ENCODE data around the gene RHBDF1. TPM values are rescaled to one million over a fixed set of nuclear protein-coding genes. Genes with fewer than 3 reads are reported as not detected.

RHBDF1 gene
- total RNA-seq, 5 donors from 2014 or later (not counting 1 experiment from before 2014, with no cell fraction given) = 0.19 to 0.93 (median 0.53) TPM

- POLR2A ChIA-PET = no interaction called here
- ATAC-seq (replicated peaks in 1 of 4) = no peak
These were observed 1.3 kb downstream of the RHBDF1 start for GRCh38 chr16:71210-71539.

GRCh38 chr16:69181-69580, 3.2 kb downstream of the RHBDF1 start:
- no peak overlapping the region for H3K27ac ChIP-seq (ENCODE audit: low read length)
- Mint-ChIP-seq H3K27ac (no peak overlapping the region), H3K4me1 (peaks cover 6 to 11% (median 7%) of the 10 kb centered on the region in 3 donors), H3K27me3 (peaks cover 8 to 36% of the 10 kb centered on the region in 2 donors), H3K9me3 (no peaks in the 10 kb centered on the region), H3K4me3 (no peak overlapping the region), H3K36me3 (no peaks in the 10 kb centered on the region)
- no peaks in the 10 kb centered on the region for H3K9me3 ChIP-seq
- peaks cover 0 to 14% of the 10 kb centered on the region in 2 experiments for H3K4me1 ChIP-seq (ENCODE audit: control insufficient read depth in 1 of 2, extremely low read depth in 1 of 2, insufficient read depth in 2 of 2, low read length in 2 of 2)
- H3K36me3 ChIP-seq (ENCODE audit: control insufficient read depth in 2 of 2, extremely low read depth in 1 of 2, insufficient read depth in 1 of 2, low read length in 1 of 2) = no peaks in the 10 kb centered on the region
- peaks cover 0 to 75% of the 10 kb centered on the region in 2 experiments for H3K27me3 ChIP-seq (replicated peaks in 1 of 2; ENCODE audit: control insufficient read depth in 2 of 2, extremely low read depth in 1 of 2, insufficient read depth in 2 of 2, low read length in 1 of 2)
- no peak for DNase-seq
- ATAC-seq (replicated peaks in 1 of 4) = no peak
- ChIA-PET CTCF (interaction anchor here in 1 of 2 donors (0.6 kb wide), 1 partner anchor 24 kb away, joined by 3 read pairs; no protein-coding TSS in a partner anchor), POLR2A (no interaction called here)
- WGBS (ENCODE audit: insufficient coverage) = 89% methylated on average over 8 of the region's 8 CpGs
- no peak overlapping the region for H3K4me3 ChIP-seq (ENCODE audit: control insufficient read depth in 1 of 2, extremely low read depth in 1 of 2, low read length in 1 of 2)

More at GRCh38 chr16:71210-71539, 1.3 kb downstream of the RHBDF1 start:
- H3K36me3 ChIP-seq (ENCODE audit: control insufficient read depth in 2 of 2, extremely low read depth in 1 of 2, insufficient read depth in 1 of 2, low read length in 1 of 2) = no peaks in the 10 kb centered on the region
- peaks cover 0 to 83% of the 10 kb centered on the region in 2 experiments for H3K27me3 ChIP-seq (replicated peaks in 1 of 2; ENCODE audit: control insufficient read depth in 2 of 2, extremely low read depth in 1 of 2, insufficient read depth in 2 of 2, low read length in 1 of 2)
- Mint-ChIP-seq H3K27ac (no peak overlapping the region), H3K4me1 (peaks cover 6 to 12% (median 9%) of the 10 kb centered on the region in 3 donors), H3K27me3 (peaks cover 8 to 37% of the 10 kb centered on the region in 2 donors), H3K9me3 (no peaks in the 10 kb centered on the region), H3K36me3 (no peaks in the 10 kb centered on the region), H3K4me3 (peak overlapping the region in 1 of 3 donors; percentile 19)
- DNase-seq = no peak
- 100% methylated on average over 2 of the region's 5 CpGs for WGBS (ENCODE audit: insufficient coverage)
- no peaks in the 10 kb centered on the region for H3K9me3 ChIP-seq
- peaks cover 1 to 16% of the 10 kb centered on the region in 2 experiments for H3K4me1 ChIP-seq (ENCODE audit: control insufficient read depth in 1 of 2, extremely low read depth in 1 of 2, insufficient read depth in 2 of 2, low read length in 2 of 2)
- H3K4me3 ChIP-seq (ENCODE audit: control insufficient read depth in 1 of 2, extremely low read depth in 1 of 2, low read length in 1 of 2) = no peak overlapping the region
- no peak overlapping the region for H3K27ac ChIP-seq (ENCODE audit: low read length)
- CTCF ChIA-PET = no interaction called here

- Histone ChIP-seq H3K36me3 (ENCODE audit: control insufficient read depth in 2 of 2, extremely low read depth in 1 of 2, insufficient read depth in 1 of 2, low read length in 1 of 2) (no peaks in the 10 kb centered on the region), H3K27me3 (replicated peaks in 1 of 2; ENCODE audit: control insufficient read depth in 2 of 2, extremely low read depth in 1 of 2, insufficient read depth in 2 of 2, low read length in 1 of 2) (peaks cover 0 to 66% of the 10 kb centered on the region in 2 experiments), H3K9me3 (no peaks in the 10 kb centered on the region), H3K4me3 (ENCODE audit: control insufficient read depth in 1 of 2, extremely low read depth in 1 of 2, low read length in 1 of 2) (no peak overlapping the region), H3K27ac (ENCODE audit: low read length) (no peak overlapping the region), H3K4me1 (ENCODE audit: control insufficient read depth in 1 of 2, extremely low read depth in 1 of 2, insufficient read depth in 2 of 2, low read length in 2 of 2) (peaks cover 0 to 14% of the 10 kb centered on the region in 2 experiments)
- 90% methylated on average over 24 of the region's 27 CpGs for WGBS (ENCODE audit: insufficient coverage)
- CTCF ChIA-PET = interaction anchor here (0.6 to 0.8 kb wide), 2 partner anchors 29 to 114 kb away, joined by 4 to 6 read pairs; no protein-coding TSS in a partner anchor
- DNase-seq (no peak), ATAC-seq (replicated peaks in 1 of 4) (no peak)
- H3K9me3 Mint-ChIP-seq = no peaks in the 10 kb centered on the region
- no peak overlapping the region for H3K27ac Mint-ChIP-seq
- H3K36me3 Mint-ChIP-seq = no peaks in the 10 kb centered on the region
- H3K27me3 Mint-ChIP-seq = peaks cover 7 to 28% of the 10 kb centered on the region in 2 donors
- H3K4me1 Mint-ChIP-seq = peaks cover 5 to 11% (median 7%) of the 10 kb centered on the region in 3 donors
- H3K4me3 Mint-ChIP-seq = no peak overlapping the region
- POLR2A ChIA-PET = no interaction called here
These were observed 4.3 kb downstream of the RHBDF1 start for GRCh38 chr16:67884-68789.

- H3K27me3 Mint-ChIP-seq = peaks cover 3 to 24% of the 10 kb centered on the region in 2 donors
- H3K9me3 ChIP-seq = no peaks in the 10 kb centered on the region
- no peak overlapping the region for H3K4me3 Mint-ChIP-seq
- no peaks in the 10 kb centered on the region for H3K9me3 Mint-ChIP-seq
- peaks cover 0 to 63% of the 10 kb centered on the region in 2 experiments for H3K27me3 ChIP-seq (replicated peaks in 1 of 2; ENCODE audit: control insufficient read depth in 2 of 2, extremely low read depth in 1 of 2, insufficient read depth in 2 of 2, low read length in 1 of 2)
- peaks cover 0 to 8% (median 3%) of the 10 kb centered on the region in 3 donors for H3K4me1 Mint-ChIP-seq
- H3K36me3 Mint-ChIP-seq = no peaks in the 10 kb centered on the region
- no peak overlapping the region for H3K27ac Mint-ChIP-seq
- 86% methylated on average over 10 of the region's 10 CpGs for WGBS (ENCODE audit: insufficient coverage)
- ATAC-seq (replicated peaks in 1 of 4) (no peak), DNase-seq (no peak)
- no peaks in the 10 kb centered on the region for H3K36me3 ChIP-seq (ENCODE audit: control insufficient read depth in 2 of 2, extremely low read depth in 1 of 2, insufficient read depth in 1 of 2, low read length in 1 of 2)
- ChIA-PET POLR2A (no interaction called here), CTCF (interaction anchor here in 1 of 2 donors (0.8 to 2.5 kb wide), 2 partner anchors 29 to 30 kb away, joined by 4 to 11 read pairs; no protein-coding TSS in a partner anchor)
- H3K27ac ChIP-seq (ENCODE audit: low read length) = no peak overlapping the region
- H3K4me1 ChIP-seq (ENCODE audit: control insufficient read depth in 1 of 2, extremely low read depth in 1 of 2, insufficient read depth in 2 of 2, low read length in 2 of 2) = peaks cover 0 to 10% of the 10 kb centered on the region in 2 experiments
- H3K4me3 ChIP-seq (ENCODE audit: control insufficient read depth in 1 of 2, extremely low read depth in 1 of 2, low read length in 1 of 2) = no peak overlapping the region
These were observed 5.1 kb downstream of the RHBDF1 start for GRCh38 chr16:67183-67791.

GRCh38 chr16:66309-67182, 5.9 kb downstream of the RHBDF1 start:
- 81% methylated on average over 11 of the region's 13 CpGs for WGBS (ENCODE audit: insufficient coverage)
- POLR2A ChIA-PET = interaction anchor here in 1 of 2 donors (0.6 kb wide), 1 partner anchor 27 kb away, joined by 3 read pairs; no protein-coding TSS in a partner anchor
- peaks cover 0 to 8% (median 3%) of the 10 kb centered on the region in 3 donors for H3K4me1 Mint-ChIP-seq
- Histone ChIP-seq H3K9me3 (no peaks in the 10 kb centered on the region), H3K4me3 (ENCODE audit: control insufficient read depth in 1 of 2, extremely low read depth in 1 of 2, low read length in 1 of 2) (no peak overlapping the region), H3K36me3 (ENCODE audit: control insufficient read depth in 2 of 2, extremely low read depth in 1 of 2, insufficient read depth in 1 of 2, low read length in 1 of 2) (no peaks in the 10 kb centered on the region), H3K27me3 (replicated peaks in 1 of 2; ENCODE audit: control insufficient read depth in 2 of 2, extremely low read depth in 1 of 2, insufficient read depth in 2 of 2, low read length in 1 of 2) (peaks cover 0 to 60% of the 10 kb centered on the region in 2 experiments), H3K27ac (ENCODE audit: low read length) (no peak overlapping the region), H3K4me1 (ENCODE audit: control insufficient read depth in 1 of 2, extremely low read depth in 1 of 2, insufficient read depth in 2 of 2, low read length in 2 of 2) (peaks cover 0 to 5% of the 10 kb centered on the region in 2 experiments)
- no peaks in the 10 kb centered on the region for H3K36me3 Mint-ChIP-seq
- ATAC-seq (replicated peaks in 1 of 4) (no peak), DNase-seq (no peak)
- CTCF ChIA-PET = interaction anchor here (0.9 to 2.5 kb wide), 4 partner anchors 30 to 172 kb away, joined by 3 to 19 read pairs (median 8); no protein-coding TSS in a partner anchor
- H3K4me3 Mint-ChIP-seq = no peak overlapping the region
- peaks cover 3 to 24% of the 10 kb centered on the region in 2 donors for H3K27me3 Mint-ChIP-seq
- H3K9me3 Mint-ChIP-seq = no peaks in the 10 kb centered on the region
- no peak overlapping the region for H3K27ac Mint-ChIP-seq

Measured in T-cell (primary cell).